K562 (cell line): ENCODE measurements around the gene DHX58. TPM values are rescaled to one million over a fixed set of nuclear protein-coding genes. Genes with fewer than 3 reads are reported as not detected.

Source experiments
- BRD4 ChIP-seq: fragments of 200-600 bp; sonication (generic); IDR thresholded peaks from 2 replicates; pipeline ENCODE4 v1.6.1; 2017; ENCODE audit warnings: inconsistent platforms
- ESRRB ChIP-seq: fragments of 250-450 bp; sonication (Bioruptor Pico); IDR thresholded peaks from 2 replicates; pipeline ENCODE4 v1.5.0; 2020; ENCODE audit warnings: mild to moderate bottlenecking, moderate library complexity, borderline replicate concordance
- GATAD2B ChIP-seq: fragments of 450-650 bp; IDR thresholded peaks from 2 replicates; pipeline ENCODE4 v1.6.1; 2017; ENCODE audit warnings: mild to moderate bottlenecking, borderline replicate concordance
- ILK ChIP-seq: fragments of 450-650 bp; IDR thresholded peaks from 2 replicates; pipeline ENCODE4 v1.6.1; 2016; ENCODE audit warnings: missing genetic modification characterization, low read depth, mild to moderate bottlenecking, missing compliant biosample characterization, moderate library complexity, borderline replicate concordance
- MAFG ChIP-seq: fragments of 450-650 bp; conservative IDR thresholded peaks from 2 replicates; pipeline ENCODE4 v1.6.1; 2016; ENCODE audit warnings: missing genetic modification characterization, missing compliant biosample characterization
- MIER1 ChIP-seq: fragments of 450-650 bp; IDR thresholded peaks from 2 replicates; pipeline ENCODE4 v1.6.1; 2016; ENCODE audit warnings: antibody characterized with exemption, mild to moderate bottlenecking, low read depth
- NBN ChIP-seq: fragments of 450-650 bp; IDR thresholded peaks from 2 replicates; pipeline ENCODE4 v1.6.1; 2016; ENCODE audit warnings: low read depth, mild to moderate bottlenecking
- NR1H2 ChIP-seq: sonication (generic); formaldehyde crosslinking; IDR thresholded peaks from 2 replicates; pipeline ENCODE4 v1.4.0; 2020; ENCODE audit warnings: mild to moderate bottlenecking, missing genetic modification reagents
- PBX2 ChIP-seq, 2 experiments: IDR thresholded peaks in 1 of 2; conservative IDR thresholded peaks in 1 of 2; 2 replicates each; pipeline ENCODE4 v1.6.1; 2016; ENCODE audit warnings: low read depth in 2 of 2, mild to moderate bottlenecking in 1 of 2, missing compliant biosample characterization in 1 of 2, missing genetic modification characterization in 1 of 2, moderate library complexity in 1 of 2
- POLR3G ChIP-seq: IDR thresholded peaks from 2 replicates; pipeline ENCODE4 v1.6.1; 2011; ENCODE audit not compliant: insufficient read length, insufficient replicate concordance; ENCODE audit errors: extremely low read depth
- PTTG1 ChIP-seq: fragments of 450-650 bp; IDR thresholded peaks from 2 replicates; pipeline ENCODE4 v1.6.1; 2016; ENCODE audit warnings: low read depth, mild to moderate bottlenecking, missing genetic modification characterization, missing compliant biosample characterization
- SMAD2 ChIP-seq: fragments of 150-350 bp; IDR thresholded peaks from 2 replicates; pipeline ENCODE4 v1.6.1; 2014; ENCODE audit warnings: low read depth, mild to moderate bottlenecking, low read length
- SMC3 ChIP-seq: conservative IDR thresholded peaks from 2 replicates; pipeline ENCODE4 v1.6.1; 2011; ENCODE audit warnings: low read depth, low read length, improper control_type of control experiment; ENCODE audit not compliant: insufficient read depth
- SNAPC5 ChIP-seq: fragments of 250-450 bp; sonication (Bioruptor Pico); IDR thresholded peaks from 2 replicates; pipeline ENCODE4 v1.8.0; 2021; ENCODE audit warnings: moderate library complexity, mild to moderate bottlenecking, inconsistent platforms
- TEAD1 ChIP-seq, 2 experiments: fragments of 450-650 bp in 1 of 2; sonication (generic) in 1 of 2; formaldehyde crosslinking; IDR thresholded peaks; 2 replicates each; pipeline versions ENCODE4 v1.4.0 to v1.8.0; 2020 to 2022; ENCODE audit warnings: mild to moderate bottlenecking in 2 of 2, missing genetic modification reagents in 1 of 2
- ZFX ChIP-seq: sonication (generic); formaldehyde crosslinking; IDR thresholded peaks from 2 replicates; pipeline ENCODE4 v1.8.0; 2022; ENCODE audit warnings: mild to moderate bottlenecking, missing genetic modification reagents, moderate library complexity
- ZKSCAN8 ChIP-seq: fragments of 200-800 bp; sonication (Bioruptor generic); IDR thresholded peaks from 2 replicates; pipeline ENCODE4 v1.6.1; 2016; ENCODE audit warnings: missing genetic modification characterization, missing compliant biosample characterization
- ZNF124 ChIP-seq: sonication (generic); formaldehyde crosslinking; IDR thresholded peaks from 2 replicates; pipeline ENCODE4 v1.8.1; 2022; ENCODE audit warnings: missing genetic modification reagents
- ZNF444 ChIP-seq: fragments of 250-450 bp; sonication (Bioruptor Pico); IDR thresholded peaks from 2 replicates; pipeline ENCODE4 v1.4.0; 2020; ENCODE audit warnings: mild to moderate bottlenecking, moderate library complexity
- ZNF512 ChIP-seq: IDR thresholded peaks from 2 replicates; pipeline ENCODE4 v1.6.1; 2016; ENCODE audit warnings: missing genetic modification characterization, missing compliant biosample characterization
- ZNF561 ChIP-seq: fragments of 450-650 bp; formaldehyde crosslinking; conservative IDR thresholded peaks from 2 replicates; pipeline ENCODE4 v1.4.0; 2020; ENCODE audit warnings: mild to moderate bottlenecking, moderate library complexity
- ZNF644 ChIP-seq: fragments of 200-800 bp; sonication (Bioruptor generic); IDR thresholded peaks from 2 replicates; pipeline ENCODE4 v1.6.1; 2016; ENCODE audit warnings: low read depth, missing genetic modification characterization, missing compliant biosample characterization
- polyA plus RNA-seq, 8 experiments: library from polyadenylated mRNA; depleted of rRNA in 4 of 8; stranded (reverse) in 5 of 8; unstranded in 3 of 8; fragments of >200 nt; fragmentation: Nextera tagmentation in 2 of 8; fragmentation: Illumina TruSeq in 1 of 8; extraction: Ambion mirVana in 2 of 8; extraction: Trizol in 1 of 8; gene quantifications; 2 replicates each; pipeline versions ENCODE4 v1.2.1 to v1.2.3, GENCODE V29; 2011 to 2014; ENCODE audit warnings: inconsistent platforms in 1 of 8, missing spikeins in 1 of 8
- total RNA-seq, 7 experiments: library from RNA; depleted of rRNA in 6 of 7; stranded (reverse); fragments of >200 nt in 6 of 7; fragmentation: Illumina TruSeq in 2 of 7; extraction: Trizol in 2 of 7; gene quantifications; 2 replicates each; pipeline versions ENCODE4 v1.2.1 to v1.2.3, GENCODE V29; 2011 to 2021; ENCODE audit warnings: low replicate concordance in 1 of 7

Gene DHX58
- total and polyA plus RNA-seq, 9 of the 15 experiments (the other 6 are each of a cell fraction or from before 2014, with no cell fraction given): 0.15 to 3.0 (median 1.4) TPM

GRCh38 chr17:42087042-42087701, 25.3 kb downstream of the DHX58 start (continued):
- TF ChIP-seq TEAD1 (CRISPR knock-in tag; IDR thresholded peaks at IDR 0.05): no peak
- TF ChIP-seq ZNF512 (tag): no peak
- no peak for TF ChIP-seq ZNF444
- TF ChIP-seq SMC3: no peak
- TF ChIP-seq ZNF561 (CRISPR knock-in tag): no peak
- peak; percentile 55; the same call in 1 of the 2 replicates for TF ChIP-seq MAFG (tag)
- no peak for TF ChIP-seq SMAD2
- no peak for TF ChIP-seq MIER1
- TF ChIP-seq ZFX: no peak
- no peak for TF ChIP-seq POLR3G
- no peak; the same call in 1 of the 2 replicates for TF ChIP-seq NBN
- no peak for TF ChIP-seq ILK (tag)
- no peak for TF ChIP-seq ZNF124 (CRISPR knock-in tag)
- peak; percentile 71 for TF ChIP-seq PBX2 (CRISPR knock-in tag; IDR thresholded peaks at IDR 0.05; ENCODE audit: low read depth)
- TF ChIP-seq PBX2 (tag; conservative IDR thresholded peaks at IDR 0.05; ENCODE audit: low read depth): peak; percentile 99
- no peak for TF ChIP-seq SNAPC5 (CRISPR knock-in tag)
- TF ChIP-seq PTTG1: no peak
- TF ChIP-seq GATAD2B: no peak
- no peak for TF ChIP-seq NR1H2 (CRISPR knock-in tag)
- no peak for TF ChIP-seq ZKSCAN8 (CRISPR knock-in tag)
- no peak for TF ChIP-seq ZNF644 (tag)
- no peak for TF ChIP-seq BRD4
- TF ChIP-seq ESRRB (CRISPR knock-in tag): no peak
